ENCODE results near the gene IGSF5.

DNA sequence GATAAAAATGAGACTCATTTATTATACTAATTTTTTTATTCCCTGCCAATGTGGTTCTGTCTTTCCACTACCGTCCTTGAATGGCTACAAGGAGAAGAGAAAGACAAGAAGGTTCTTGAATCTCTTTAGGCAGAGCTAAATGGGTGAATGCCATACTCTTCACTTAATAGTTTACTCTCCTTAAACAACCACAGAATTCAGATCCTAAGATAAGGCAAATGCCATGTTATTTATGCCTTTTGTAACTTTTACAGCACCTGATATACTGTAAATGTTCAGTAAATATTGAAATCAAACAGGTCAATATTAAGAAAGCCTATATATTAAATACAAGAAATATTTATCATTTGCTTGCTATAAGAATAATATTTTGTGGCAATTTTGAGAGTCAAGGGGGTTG lies 58.4 kb downstream of the IGSF5 start:
- TF ChIP-seq, protein P1, sequence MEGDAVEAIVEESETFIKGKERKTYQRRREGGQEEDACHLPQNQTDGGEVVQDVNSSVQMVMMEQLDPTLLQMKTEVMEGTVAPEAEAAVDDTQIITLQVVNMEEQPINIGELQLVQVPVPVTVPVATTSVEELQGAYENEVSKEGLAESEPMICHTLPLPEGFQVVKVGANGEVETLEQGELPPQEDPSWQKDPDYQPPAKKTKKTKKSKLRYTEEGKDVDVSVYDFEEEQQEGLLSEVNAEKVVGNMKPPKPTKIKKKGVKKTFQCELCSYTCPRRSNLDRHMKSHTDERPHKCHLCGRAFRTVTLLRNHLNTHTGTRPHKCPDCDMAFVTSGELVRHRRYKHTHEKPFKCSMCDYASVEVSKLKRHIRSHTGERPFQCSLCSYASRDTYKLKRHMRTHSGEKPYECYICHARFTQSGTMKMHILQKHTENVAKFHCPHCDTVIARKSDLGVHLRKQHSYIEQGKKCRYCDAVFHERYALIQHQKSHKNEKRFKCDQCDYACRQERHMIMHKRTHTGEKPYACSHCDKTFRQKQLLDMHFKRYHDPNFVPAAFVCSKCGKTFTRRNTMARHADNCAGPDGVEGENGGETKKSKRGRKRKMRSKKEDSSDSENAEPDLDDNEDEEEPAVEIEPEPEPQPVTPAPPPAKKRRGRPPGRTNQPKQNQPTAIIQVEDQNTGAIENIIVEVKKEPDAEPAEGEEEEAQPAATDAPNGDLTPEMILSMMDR (IDR thresholded peaks at IDR 0.05) = no peak
- no peak for TF ChIP-seq POLR2AphosphoS5 (IDR thresholded peaks at IDR 0.05)
